Prostate gland (tissue), 2 donors: Measurements from ENCODE around the gene PAPPA.

Experiments used
- CTCF ChIP-seq, 4 experiments: fragments of 200-600 bp in 2 of 4; fragments of 450-650 bp in 2 of 4; sonication (generic) in 2 of 4; IDR thresholded peaks; 1 replicate in 3 of 4; 2 replicates in 1 of 4; pipeline ENCODE4 v1.5.1; 2016 to 2019; ENCODE audit warnings: antibody characterized with exemption in 4 of 4, mild to moderate bottlenecking in 2 of 4, moderate library complexity in 2 of 4
- POLR2A ChIP-seq: fragments of 450-650 bp; IDR thresholded peaks from one replicate; pipeline ENCODE4 v1.6.1; 2016; ENCODE audit warnings: antibody characterized with exemption, mild to moderate bottlenecking

GRCh38 chr9:116406469-116406868, 252.9 kb downstream of the PAPPA start:
- TF ChIP-seq CTCF (IDR thresholded peaks at IDR 0.05), result no peak
- no peak for TF ChIP-seq POLR2A
